ENCODE measurements around the gene LRRC8E. TPM values are rescaled to one million over a fixed set of nuclear protein-coding genes. Genes with fewer than 3 reads are reported as not detected.

LRRC8E gene
- total and polyA plus RNA-seq, 10 of the 15 experiments (the other 5 are each of a cell fraction or from before 2014, with no cell fraction given) = 0.04 to 0.32 (median 0.25) TPM; not detected in 7

DNA sequence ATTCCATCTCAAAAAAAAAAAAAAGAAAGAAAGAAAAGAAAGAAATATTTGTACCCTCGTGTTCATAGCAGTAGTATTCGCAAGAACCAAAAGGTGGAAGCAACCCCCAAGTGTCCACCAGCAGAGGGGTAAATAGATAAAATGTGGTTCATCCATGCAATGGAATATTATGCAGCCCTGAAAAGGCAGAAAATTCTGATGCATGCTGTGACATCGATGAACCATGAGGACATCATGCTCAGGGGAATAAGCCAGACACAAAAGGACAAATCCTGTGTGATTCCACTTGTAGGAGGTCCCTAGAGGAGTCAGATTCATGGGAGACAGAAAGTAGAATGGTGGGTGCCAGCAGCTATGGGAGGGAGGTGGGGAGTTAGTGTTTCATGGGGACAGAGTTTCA lies 6.4 kb upstream of the LRRC8E start:
- Histone ChIP-seq H3K36me3 (ENCODE audit: control insufficient read depth in 2 of 2, insufficient read depth in 2 of 2, low read length in 1 of 2) (no peaks in the 10 kb centered on the region), H3K4me1 (ENCODE audit: control insufficient read depth, insufficient read depth, low read length) (no peaks in the 10 kb centered on the region), H4K20me1 (ENCODE audit: control insufficient read depth, insufficient read depth) (no peaks in the 10 kb centered on the region), H3K9me3 (replicated peaks; ENCODE audit: control insufficient read depth, insufficient read depth, low read length) (no peaks in the 10 kb centered on the region), H3K27ac (ENCODE audit: control insufficient read depth, insufficient read depth) (no peak overlapping the region), H3K27me3 (replicated peaks in 1 of 2; ENCODE audit: control insufficient read depth in 2 of 2, insufficient read depth in 2 of 2, low read length in 1 of 2) (no peaks in the 10 kb centered on the region), H2AFZ (ENCODE audit: control insufficient read depth, low read depth, low read length) (no peak overlapping the region), H3K4me3 (no peak overlapping the region), H3K79me2 (ENCODE audit: control insufficient read depth, insufficient read depth, low read length) (no peaks in the 10 kb centered on the region), H3K9ac (ENCODE audit: control insufficient read depth, insufficient read depth, low read length) (no peak overlapping the region), H3K4me2 (ENCODE audit: control insufficient read depth, insufficient read depth) (no peak overlapping the region)
- FAIRE-seq = no peak
- BruUV-seq (replicated peaks) = no TSS peak
- ChIA-PET CTCF (interaction anchor here (1.0 kb wide), 1 partner anchor 13 kb away, joined by 4 read pairs; no protein-coding TSS in a partner anchor), SMC1A (ENCODE audit: uncharacterized antibody, unreplicated experiment) (no interaction called here), POLR2A (interaction anchor here (0.6 kb wide), 1 partner anchor 161 kb away, joined by 7 read pairs; no protein-coding TSS in a partner anchor), RAD21 (ENCODE audit: unreplicated experiment) (interaction anchor here (1.4 kb wide), 1 partner anchor 39 kb away, joined by 8 read pairs; the partner anchor contains the start of gene SNAPC2)
- intact Hi-C loops (cut with micrococcal nuclease; ENCODE audit: unreplicated experiment) = no loop called here
- no peak for ATAC-seq
- in situ Hi-C loops (cut with MboI) = no loop called here
- 72% methylated on average over 3 of the region's 3 CpGs for WGBS (ENCODE audit: insufficient coverage, insufficient replicate concordance, low lambda C conversion rate, missing lambda C conversion rate)
- no peak for DNase-seq (ENCODE audit: low read depth, low spot score)
- TF ChIP-seq, protein P1, sequence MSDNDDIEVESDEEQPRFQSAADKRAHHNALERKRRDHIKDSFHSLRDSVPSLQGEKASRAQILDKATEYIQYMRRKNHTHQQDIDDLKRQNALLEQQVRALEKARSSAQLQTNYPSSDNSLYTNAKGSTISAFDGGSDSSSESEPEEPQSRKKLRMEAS (IDR thresholded peaks at IDR 0.05; ENCODE audit: low read depth, low read length) = no peak
- TF ChIP-seq, protein P2, sequence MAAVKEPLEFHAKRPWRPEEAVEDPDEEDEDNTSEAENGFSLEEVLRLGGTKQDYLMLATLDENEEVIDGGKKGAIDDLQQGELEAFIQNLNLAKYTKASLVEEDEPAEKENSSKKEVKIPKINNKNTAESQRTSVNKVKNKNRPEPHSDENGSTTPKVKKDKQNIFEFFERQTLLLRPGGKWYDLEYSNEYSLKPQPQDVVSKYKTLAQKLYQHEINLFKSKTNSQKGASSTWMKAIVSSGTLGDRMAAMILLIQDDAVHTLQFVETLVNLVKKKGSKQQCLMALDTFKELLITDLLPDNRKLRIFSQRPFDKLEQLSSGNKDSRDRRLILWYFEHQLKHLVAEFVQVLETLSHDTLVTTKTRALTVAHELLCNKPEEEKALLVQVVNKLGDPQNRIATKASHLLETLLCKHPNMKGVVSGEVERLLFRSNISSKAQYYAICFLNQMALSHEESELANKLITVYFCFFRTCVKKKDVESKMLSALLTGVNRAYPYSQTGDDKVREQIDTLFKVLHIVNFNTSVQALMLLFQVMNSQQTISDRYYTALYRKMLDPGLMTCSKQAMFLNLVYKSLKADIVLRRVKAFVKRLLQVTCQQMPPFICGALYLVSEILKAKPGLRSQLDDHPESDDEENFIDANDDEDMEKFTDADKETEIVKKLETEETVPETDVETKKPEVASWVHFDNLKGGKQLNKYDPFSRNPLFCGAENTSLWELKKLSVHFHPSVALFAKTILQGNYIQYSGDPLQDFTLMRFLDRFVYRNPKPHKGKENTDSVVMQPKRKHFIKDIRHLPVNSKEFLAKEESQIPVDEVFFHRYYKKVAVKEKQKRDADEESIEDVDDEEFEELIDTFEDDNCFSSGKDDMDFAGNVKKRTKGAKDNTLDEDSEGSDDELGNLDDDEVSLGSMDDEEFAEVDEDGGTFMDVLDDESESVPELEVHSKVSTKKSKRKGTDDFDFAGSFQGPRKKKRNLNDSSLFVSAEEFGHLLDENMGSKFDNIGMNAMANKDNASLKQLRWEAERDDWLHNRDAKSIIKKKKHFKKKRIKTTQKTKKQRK (IDR thresholded peaks at IDR 0.05; ENCODE audit: low read depth, low read length) = no peak
- no peak for TF ChIP-seq BACH1 (IDR thresholded peaks at IDR 0.05; ENCODE audit: borderline replicate concordance)
- TF ChIP-seq PAX5 (IDR thresholded peaks at IDR 0.05; ENCODE audit: borderline replicate concordance, low read depth, low read length) = no peak
- no peak for TF ChIP-seq GABPA (IDR thresholded peaks at IDR 0.05; ENCODE audit: low read depth)
- no peak for TF ChIP-seq ZNF217 (IDR thresholded peaks at IDR 0.05)
- no peak for TF ChIP-seq NRF1 (conservative IDR thresholded peaks at IDR 0.05; ENCODE audit: low read depth, low read length)
- TF ChIP-seq, protein P3, sequence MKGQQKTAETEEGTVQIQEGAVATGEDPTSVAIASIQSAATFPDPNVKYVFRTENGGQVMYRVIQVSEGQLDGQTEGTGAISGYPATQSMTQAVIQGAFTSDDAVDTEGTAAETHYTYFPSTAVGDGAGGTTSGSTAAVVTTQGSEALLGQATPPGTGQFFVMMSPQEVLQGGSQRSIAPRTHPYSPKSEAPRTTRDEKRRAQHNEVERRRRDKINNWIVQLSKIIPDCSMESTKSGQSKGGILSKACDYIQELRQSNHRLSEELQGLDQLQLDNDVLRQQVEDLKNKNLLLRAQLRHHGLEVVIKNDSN (IDR thresholded peaks at IDR 0.05; ENCODE audit: borderline replicate concordance, extremely low read length, insufficient read depth, low read depth, low read length) = no peak
- TF ChIP-seq HDAC6 (IDR thresholded peaks at IDR 0.05; ENCODE audit: unreplicated experiment) = no peak
- TF ChIP-seq, protein P4, sequence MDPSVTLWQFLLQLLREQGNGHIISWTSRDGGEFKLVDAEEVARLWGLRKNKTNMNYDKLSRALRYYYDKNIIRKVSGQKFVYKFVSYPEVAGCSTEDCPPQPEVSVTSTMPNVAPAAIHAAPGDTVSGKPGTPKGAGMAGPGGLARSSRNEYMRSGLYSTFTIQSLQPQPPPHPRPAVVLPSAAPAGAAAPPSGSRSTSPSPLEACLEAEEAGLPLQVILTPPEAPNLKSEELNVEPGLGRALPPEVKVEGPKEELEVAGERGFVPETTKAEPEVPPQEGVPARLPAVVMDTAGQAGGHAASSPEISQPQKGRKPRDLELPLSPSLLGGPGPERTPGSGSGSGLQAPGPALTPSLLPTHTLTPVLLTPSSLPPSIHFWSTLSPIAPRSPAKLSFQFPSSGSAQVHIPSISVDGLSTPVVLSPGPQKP (IDR thresholded peaks at IDR 0.05; ENCODE audit: low read depth, low read length) = no peak
- no peak for TF ChIP-seq PML (IDR thresholded peaks at IDR 0.05; ENCODE audit: low read length)
- TF ChIP-seq TCF12 (IDR thresholded peaks at IDR 0.05; ENCODE audit: low read depth, low read length) = no peak
- no peak for TF ChIP-seq RAD51 (IDR thresholded peaks at IDR 0.05)
- TF ChIP-seq, protein P5, sequence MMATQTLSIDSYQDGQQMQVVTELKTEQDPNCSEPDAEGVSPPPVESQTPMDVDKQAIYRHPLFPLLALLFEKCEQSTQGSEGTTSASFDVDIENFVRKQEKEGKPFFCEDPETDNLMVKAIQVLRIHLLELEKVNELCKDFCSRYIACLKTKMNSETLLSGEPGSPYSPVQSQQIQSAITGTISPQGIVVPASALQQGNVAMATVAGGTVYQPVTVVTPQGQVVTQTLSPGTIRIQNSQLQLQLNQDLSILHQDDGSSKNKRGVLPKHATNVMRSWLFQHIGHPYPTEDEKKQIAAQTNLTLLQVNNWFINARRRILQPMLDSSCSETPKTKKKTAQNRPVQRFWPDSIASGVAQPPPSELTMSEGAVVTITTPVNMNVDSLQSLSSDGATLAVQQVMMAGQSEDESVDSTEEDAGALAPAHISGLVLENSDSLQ (IDR thresholded peaks at IDR 0.05) = no peak
- TF ChIP-seq, protein P6, sequence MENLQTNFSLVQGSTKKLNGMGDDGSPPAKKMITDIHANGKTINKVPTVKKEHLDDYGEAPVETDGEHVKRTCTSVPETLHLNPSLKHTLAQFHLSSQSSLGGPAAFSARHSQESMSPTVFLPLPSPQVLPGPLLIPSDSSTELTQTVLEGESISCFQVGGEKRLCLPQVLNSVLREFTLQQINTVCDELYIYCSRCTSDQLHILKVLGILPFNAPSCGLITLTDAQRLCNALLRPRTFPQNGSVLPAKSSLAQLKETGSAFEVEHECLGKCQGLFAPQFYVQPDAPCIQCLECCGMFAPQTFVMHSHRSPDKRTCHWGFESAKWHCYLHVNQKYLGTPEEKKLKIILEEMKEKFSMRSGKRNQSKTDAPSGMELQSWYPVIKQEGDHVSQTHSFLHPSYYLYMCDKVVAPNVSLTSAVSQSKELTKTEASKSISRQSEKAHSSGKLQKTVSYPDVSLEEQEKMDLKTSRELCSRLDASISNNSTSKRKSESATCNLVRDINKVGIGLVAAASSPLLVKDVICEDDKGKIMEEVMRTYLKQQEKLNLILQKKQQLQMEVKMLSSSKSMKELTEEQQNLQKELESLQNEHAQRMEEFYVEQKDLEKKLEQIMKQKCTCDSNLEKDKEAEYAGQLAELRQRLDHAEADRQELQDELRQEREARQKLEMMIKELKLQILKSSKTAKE (IDR thresholded peaks at IDR 0.05; ENCODE audit: low read depth, poor library complexity, severe bottlenecking) = no peak
- TF ChIP-seq NR2C1 (IDR thresholded peaks at IDR 0.05) = no peak
